Natural killer cell treated with Interleukin-12 subunit alpha and Interleukin-12 subunit beta and Interleukin-15 and Interleukin-18, amount 100 ng/mL, for 72 hours (primary cell): ENCODE results near the gene CSMD2. TPM values are rescaled to one million over a fixed set of nuclear protein-coding genes. Genes with fewer than 3 reads are reported as not detected.

Source experiments
- ATAC-seq, 2 donors: fragments of 150-1000 bp; cut with Tn5 transposase in 1 of 2; sonication (Bioruptor Pico), chemical (Tn5 transposase) in 1 of 2; 2 replicates each; pipeline ENCODE4 v1.10.0; 2021
- DNase-seq: peaks from one replicate; pipeline ENCODE4 v3.0.0; 2022; ENCODE audit warnings: low spot score
- H3K27ac Mint-ChIP-seq, 2 donors: 1 replicate in 1 of 2; 2 replicates in 1 of 2; pipeline ENCODE4 v1.8.0; 2022; ENCODE audit warnings: mixed read lengths in 2 of 2, mild to moderate bottlenecking in 1 of 2, moderate library complexity in 1 of 2
- H3K27me3 Mint-ChIP-seq, 2 donors: 1 replicate in 1 of 2; 2 replicates in 1 of 2; pipeline ENCODE4 v1.8.0; 2022; ENCODE audit warnings: mixed read lengths in 2 of 2
- H3K36me3 Mint-ChIP-seq: one replicate; pipeline ENCODE4 v1.8.0; 2022; ENCODE audit warnings: mixed read lengths
- H3K4me1 Mint-ChIP-seq, 2 donors: 1 replicate in 1 of 2; 2 replicates in 1 of 2; pipeline ENCODE4 v1.8.0; 2022; ENCODE audit warnings: low read depth in 2 of 2, mixed read lengths in 2 of 2, mild to moderate bottlenecking in 1 of 2
- H3K4me3 Mint-ChIP-seq: one replicate; pipeline ENCODE4 v1.8.0; 2022; ENCODE audit warnings: mixed read lengths
- H3K9me3 Mint-ChIP-seq: 2 replicates; pipeline ENCODE4 v1.8.0; 2022; ENCODE audit warnings: mixed read lengths
- total RNA-seq, 2 donors: library from RNA; stranded (reverse); gene quantifications; one replicate each; pipeline ENCODE4 v1.2.3, GENCODE V29; 2022

CSMD2 gene
- total RNA-seq, 2 donors from 2014 or later: not detected

GRCh38 chr1:33477451-33477850 is 687.6 kb downstream of the CSMD2 start:
- DNase-seq: no peak
- Mint-ChIP-seq H3K9me3 (no peaks in the 10 kb centered on the region), H3K27ac (no peak overlapping the region), H3K27me3 (no peaks in the 10 kb centered on the region), H3K4me1 (peaks cover 7 to 18% of the 10 kb centered on the region in 2 donors), H3K4me3 (no peak overlapping the region), H3K36me3 (no peaks in the 10 kb centered on the region)
- no peak for ATAC-seq

GRCh38 chr1:33473900-33474299 is 691.1 kb downstream of the CSMD2 start:
- peaks cover 15 to 29% of the 10 kb centered on the region in 2 donors for H3K4me1 Mint-ChIP-seq
- H3K4me3 Mint-ChIP-seq: peak overlapping the region; percentile 84
- no peaks in the 10 kb centered on the region for H3K9me3 Mint-ChIP-seq
- H3K27me3 Mint-ChIP-seq: no peaks in the 10 kb centered on the region
- no peak for DNase-seq
- no peak for ATAC-seq
- H3K36me3 Mint-ChIP-seq: no peaks in the 10 kb centered on the region
- H3K27ac Mint-ChIP-seq: peak overlapping the region; percentile 42 to 84

- H3K27ac Mint-ChIP-seq: peak within 1 kb of the TSS; percentile 42 to 84
- peaks cover 15 to 23% of the 10 kb centered on the region in 2 donors for H3K4me1 Mint-ChIP-seq
- peak within 1 kb of the TSS; percentile 84 for H3K4me3 Mint-ChIP-seq
- peak; percentile 93 for DNase-seq
- ATAC-seq: peak; percentile 98
- H3K36me3 Mint-ChIP-seq: no peaks in the 10 kb centered on the region
- H3K9me3 Mint-ChIP-seq: no peaks in the 10 kb centered on the region
- no peaks in the 10 kb centered on the region for H3K27me3 Mint-ChIP-seq
These were observed 692.6 kb downstream of the CSMD2 start, which contains the start of gene ZSCAN20 for GRCh38 chr1:33472269-33472980. Gene ZSCAN20 (plus strand): TSS chr1:33472645. CDS start chr1:33479289, 6,644 bp downstream.

GRCh38 chr1:33471416-33471815 is 693.6 kb downstream of the CSMD2 start:
- no peaks in the 10 kb centered on the region for H3K9me3 Mint-ChIP-seq
- H3K4me1 Mint-ChIP-seq: peaks cover 15 to 23% of the 10 kb centered on the region in 2 donors
- H3K27ac Mint-ChIP-seq: no peak overlapping the region
- ATAC-seq (no peak), DNase-seq (no peak)
- no peaks in the 10 kb centered on the region for H3K27me3 Mint-ChIP-seq
- no peaks in the 10 kb centered on the region for H3K36me3 Mint-ChIP-seq
- H3K4me3 Mint-ChIP-seq: peak overlapping the region; percentile 84

GRCh38 chr1:33470495-33471012 is 694.5 kb downstream of the CSMD2 start:
- DNase-seq: no peak
- no peaks in the 10 kb centered on the region for H3K9me3 Mint-ChIP-seq
- H3K4me1 Mint-ChIP-seq: peaks cover 15 to 23% of the 10 kb centered on the region in 2 donors
- peak in 1 of 2 donors; percentile 37 for ATAC-seq
- no peaks in the 10 kb centered on the region for H3K36me3 Mint-ChIP-seq
- peaks cover 0 to 2% of the 10 kb centered on the region in 2 donors for H3K27me3 Mint-ChIP-seq
- H3K27ac Mint-ChIP-seq: no peak overlapping the region
- no peak overlapping the region for H3K4me3 Mint-ChIP-seq

- DNase-seq (no peak), ATAC-seq (no peak)
- Mint-ChIP-seq H3K9me3 (no peaks in the 10 kb centered on the region), H3K36me3 (no peaks in the 10 kb centered on the region), H3K4me3 (no peak overlapping the region), H3K27me3 (peaks cover 0 to 2% of the 10 kb centered on the region in 2 donors), H3K27ac (no peak overlapping the region), H3K4me1 (peaks cover 15 to 23% of the 10 kb centered on the region in 2 donors)
These were observed 695.3 kb downstream of the CSMD2 start for GRCh38 chr1:33469691-33470090.

GRCh38 chr1:33468967-33469366 is 696.1 kb downstream of the CSMD2 start:
- H3K9me3 Mint-ChIP-seq: no peaks in the 10 kb centered on the region
- H3K36me3 Mint-ChIP-seq: no peaks in the 10 kb centered on the region
- DNase-seq: no peak
- H3K4me3 Mint-ChIP-seq: no peak overlapping the region
- ATAC-seq: no peak
- peaks cover 15 to 23% of the 10 kb centered on the region in 2 donors for H3K4me1 Mint-ChIP-seq
- H3K27me3 Mint-ChIP-seq: peaks cover 0 to 2% of the 10 kb centered on the region in 2 donors
- no peak overlapping the region for H3K27ac Mint-ChIP-seq

GRCh38 chr1:33468531-33468930 is 696.5 kb downstream of the CSMD2 start:
- Mint-ChIP-seq H3K27ac (no peak overlapping the region), H3K9me3 (no peaks in the 10 kb centered on the region), H3K27me3 (peaks cover 0 to 2% of the 10 kb centered on the region in 2 donors), H3K36me3 (no peaks in the 10 kb centered on the region), H3K4me1 (peaks cover 15 to 20% of the 10 kb centered on the region in 2 donors), H3K4me3 (no peak overlapping the region)
- no peak for DNase-seq
- ATAC-seq: no peak

- ATAC-seq (no peak), DNase-seq (no peak)
- Mint-ChIP-seq H3K9me3 (no peaks in the 10 kb centered on the region), H3K4me3 (no peak overlapping the region), H3K36me3 (no peaks in the 10 kb centered on the region), H3K27me3 (peaks cover 0 to 2% of the 10 kb centered on the region in 2 donors), H3K4me1 (peaks cover 12 to 15% of the 10 kb centered on the region in 2 donors), H3K27ac (no peak overlapping the region)
These were observed 697.0 kb downstream of the CSMD2 start for GRCh38 chr1:33468011-33468410.

- H3K4me1 Mint-ChIP-seq: peaks cover 4 to 5% of the 10 kb centered on the region in 2 donors
- H3K27ac Mint-ChIP-seq: no peak overlapping the region
- ATAC-seq: no peak
- no peaks in the 10 kb centered on the region for H3K9me3 Mint-ChIP-seq
- DNase-seq: no peak
- H3K4me3 Mint-ChIP-seq: no peak overlapping the region
- no peaks in the 10 kb centered on the region for H3K36me3 Mint-ChIP-seq
- peaks cover 0 to 2% of the 10 kb centered on the region in 2 donors for H3K27me3 Mint-ChIP-seq
These were observed 698.9 kb downstream of the CSMD2 start for GRCh38 chr1:33466159-33466558.

- DNase-seq: no peak
- peaks cover 0 to 2% of the 10 kb centered on the region in 2 donors for H3K27me3 Mint-ChIP-seq
These were observed 699.7 kb downstream of the CSMD2 start for GRCh38 chr1:33465316-33465715.

GRCh38 chr1:33464552-33464951 is 700.5 kb downstream of the CSMD2 start:
- Mint-ChIP-seq H3K4me1 (no peaks in the 10 kb centered on the region), H3K36me3 (no peaks in the 10 kb centered on the region), H3K9me3 (no peaks in the 10 kb centered on the region), H3K27me3 (peaks cover 6% of the 10 kb centered on the region in 2 donors), H3K27ac (no peak overlapping the region), H3K4me3 (no peak overlapping the region)
- ATAC-seq: no peak
- no peak for DNase-seq

More at GRCh38 chr1:33465316-33465715, 699.7 kb downstream of the CSMD2 start:
- no peaks in the 10 kb centered on the region for H3K36me3 Mint-ChIP-seq
- no peak overlapping the region for H3K4me3 Mint-ChIP-seq
- no peaks in the 10 kb centered on the region for H3K4me1 Mint-ChIP-seq
- ATAC-seq: no peak
- no peak overlapping the region for H3K27ac Mint-ChIP-seq
- H3K9me3 Mint-ChIP-seq: no peaks in the 10 kb centered on the region
